WERI-Rb-1 (cell line): ENCODE results near the gene MAGI1.

Source experiments
- DNase-seq: peaks from one replicate; pipeline ENCODE4 v3.0.0-alpha.2; 2020
- H3K27ac ChIP-seq: fragments of 250-450 bp; sonication (Bioruptor Pico); 2 replicates; pipeline ENCODE4 v1.5.1; 2020; ENCODE audit warnings: mild to moderate bottlenecking, moderate library complexity
- H3K27me3 ChIP-seq: fragments of 250-450 bp; sonication (Bioruptor Pico); 2 replicates; pipeline ENCODE4 v1.5.1; 2021; ENCODE audit warnings: mild to moderate bottlenecking, low read depth, moderate library complexity; ENCODE audit not compliant: insufficient read depth, severe bottlenecking
- H3K36me3 ChIP-seq: fragments of 250-450 bp; sonication (Bioruptor Pico); 2 replicates; pipeline ENCODE4 v1.5.1; 2020; ENCODE audit warnings: mild to moderate bottlenecking, moderate library complexity
- H3K4me3 ChIP-seq: 2 replicates; pipeline ENCODE4 v1.5.1; 2011; ENCODE audit warnings: low read depth, mild to moderate bottlenecking, control low read depth, low read length
- H3K9me3 ChIP-seq: fragments of 250-450 bp; sonication (Bioruptor Pico); 2 replicates; pipeline ENCODE4 v1.5.1; 2021; ENCODE audit warnings: mild to moderate bottlenecking, moderate library complexity; ENCODE audit not compliant: severe bottlenecking
- TF ChIP-seq, protein P1 (sequence below): IDR thresholded peaks from 2 replicates; pipeline ENCODE4 v1.5.1; 2011; ENCODE audit warnings: low read depth, mild to moderate bottlenecking, control low read depth, inconsistent platforms, low read length

Gene MAGI1

DNA sequence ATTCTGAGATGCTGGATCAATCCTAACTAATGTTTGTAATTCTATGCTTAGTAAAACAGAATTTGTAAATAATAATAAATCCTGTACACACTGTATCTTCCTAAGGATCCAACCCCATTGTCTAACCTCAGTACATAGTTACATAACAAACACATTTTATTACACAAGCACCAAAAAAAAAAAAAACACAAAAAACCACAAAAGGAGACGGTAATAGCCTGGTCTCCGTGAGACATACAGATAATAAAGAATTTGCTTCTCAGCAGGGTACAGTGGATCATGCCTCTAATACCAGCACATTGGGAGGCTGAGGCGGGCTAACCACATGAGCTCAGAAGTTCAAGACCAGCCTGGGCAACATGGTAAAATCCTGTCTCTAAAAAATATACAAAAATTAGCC lies 558.7 kb downstream of the MAGI1 start:
- Histone ChIP-seq H3K27me3 (no peaks in the 10 kb centered on the region), H3K27ac (no peak overlapping the region), H3K9me3 (no peaks in the 10 kb centered on the region), H3K36me3 (peaks cover 5% of the 10 kb centered on the region; the same call in 1 of the 2 replicates), H3K4me3 (no peak overlapping the region)
- TF ChIP-seq, protein P1, sequence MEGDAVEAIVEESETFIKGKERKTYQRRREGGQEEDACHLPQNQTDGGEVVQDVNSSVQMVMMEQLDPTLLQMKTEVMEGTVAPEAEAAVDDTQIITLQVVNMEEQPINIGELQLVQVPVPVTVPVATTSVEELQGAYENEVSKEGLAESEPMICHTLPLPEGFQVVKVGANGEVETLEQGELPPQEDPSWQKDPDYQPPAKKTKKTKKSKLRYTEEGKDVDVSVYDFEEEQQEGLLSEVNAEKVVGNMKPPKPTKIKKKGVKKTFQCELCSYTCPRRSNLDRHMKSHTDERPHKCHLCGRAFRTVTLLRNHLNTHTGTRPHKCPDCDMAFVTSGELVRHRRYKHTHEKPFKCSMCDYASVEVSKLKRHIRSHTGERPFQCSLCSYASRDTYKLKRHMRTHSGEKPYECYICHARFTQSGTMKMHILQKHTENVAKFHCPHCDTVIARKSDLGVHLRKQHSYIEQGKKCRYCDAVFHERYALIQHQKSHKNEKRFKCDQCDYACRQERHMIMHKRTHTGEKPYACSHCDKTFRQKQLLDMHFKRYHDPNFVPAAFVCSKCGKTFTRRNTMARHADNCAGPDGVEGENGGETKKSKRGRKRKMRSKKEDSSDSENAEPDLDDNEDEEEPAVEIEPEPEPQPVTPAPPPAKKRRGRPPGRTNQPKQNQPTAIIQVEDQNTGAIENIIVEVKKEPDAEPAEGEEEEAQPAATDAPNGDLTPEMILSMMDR: no peak
- DNase-seq: no peak

DNA sequence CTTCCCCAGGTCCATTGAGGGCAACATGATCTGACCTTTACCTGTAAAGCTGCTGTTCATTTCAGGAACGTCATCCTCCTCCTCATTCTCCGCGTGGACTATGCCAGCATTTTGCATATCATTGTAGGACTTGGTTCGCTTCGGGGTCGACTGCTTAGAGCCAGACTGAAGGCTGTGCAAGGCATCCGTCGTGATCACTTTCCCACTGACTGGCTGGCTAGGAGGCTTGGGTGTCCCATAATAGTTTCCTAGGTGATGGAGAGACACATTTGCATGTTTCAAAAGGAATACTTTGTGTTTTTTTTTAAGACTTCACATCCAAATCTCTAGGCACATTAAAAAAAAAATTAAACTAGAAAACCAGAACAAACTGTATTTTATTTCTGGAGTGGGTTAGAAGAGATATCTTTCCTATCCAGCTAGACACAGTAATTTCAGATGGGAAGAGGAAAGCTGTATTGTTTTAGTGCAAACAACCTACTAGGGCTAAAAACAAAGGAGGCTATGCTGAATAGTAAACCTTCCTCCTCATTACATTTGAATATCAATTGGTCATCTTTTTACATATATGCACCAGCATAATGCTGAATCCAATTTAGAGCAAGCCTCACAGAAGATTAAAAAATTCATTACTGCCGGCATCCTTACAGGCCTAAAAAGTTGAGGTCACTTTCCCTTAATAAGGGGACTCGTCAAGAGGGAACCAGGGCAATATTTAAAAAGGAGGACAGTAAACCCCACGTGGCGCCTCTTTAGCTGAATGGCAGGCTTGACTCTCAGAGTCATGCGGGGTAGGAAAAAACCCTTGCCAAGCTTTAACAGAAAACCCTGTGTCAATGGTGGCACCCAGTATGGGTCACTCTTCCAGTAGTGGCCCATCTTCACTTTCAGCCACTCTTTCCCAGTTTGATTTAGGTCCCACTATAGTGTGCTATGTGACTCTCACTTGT lies 559.9 kb downstream of the MAGI1 start:
- H3K9me3 ChIP-seq: no peaks in the 10 kb centered on the region
- TF ChIP-seq, protein P1: no peak
- DNase-seq: no peak
- H3K27me3 ChIP-seq: no peaks in the 10 kb centered on the region
- peaks cover 5% of the 10 kb centered on the region; the same call in 1 of the 2 replicates for H3K36me3 ChIP-seq
- no peak overlapping the region for H3K27ac ChIP-seq
- H3K4me3 ChIP-seq: no peak overlapping the region

- Histone ChIP-seq H3K27me3 (no peaks in the 10 kb centered on the region), H3K9me3 (no peaks in the 10 kb centered on the region), H3K36me3 (peaks cover 5% of the 10 kb centered on the region; the same call in 1 of the 2 replicates), H3K4me3 (no peak overlapping the region), H3K27ac (no peak overlapping the region)
- no peak for DNase-seq
- TF ChIP-seq, protein P1: no peak
These were observed 565.0 kb downstream of the MAGI1 start for GRCh38 chr3:65473736-65474135.

- TF ChIP-seq, protein P1: no peak
- Histone ChIP-seq H3K36me3 (peaks cover 5% of the 10 kb centered on the region; the same call in 1 of the 2 replicates), H3K27me3 (no peaks in the 10 kb centered on the region), H3K4me3 (no peak overlapping the region), H3K27ac (no peak overlapping the region), H3K9me3 (no peaks in the 10 kb centered on the region)
- no peak for DNase-seq
These were observed 566.2 kb downstream of the MAGI1 start for GRCh38 chr3:65472501-65472900.

- no peak overlapping the region for H3K4me3 ChIP-seq
- no peak overlapping the region for H3K27ac ChIP-seq
These were observed 572.3 kb downstream of the MAGI1 start for GRCh38 chr3:65466300-65466988.

More at GRCh38 chr3:65466300-65466988, 572.3 kb downstream of the MAGI1 start:
- H3K9me3 ChIP-seq: no peaks in the 10 kb centered on the region
- H3K27me3 ChIP-seq: no peaks in the 10 kb centered on the region
- no peak for DNase-seq
- TF ChIP-seq, protein P1: no peak
- H3K36me3 ChIP-seq: no peaks in the 10 kb centered on the region
